GM23248 (cell line): Measurements from ENCODE around the gene KISS1R.

Experiments
- EZH2 ChIP-seq: fragments of 200-600 bp; sonication (generic); IDR thresholded peaks from 2 replicates; pipeline ENCODE4 v1.6.1; 2018; ENCODE audit warnings: antibody characterized with exemption, mild to moderate bottlenecking; ENCODE audit not compliant: insufficient read depth, poor library complexity, severe bottlenecking
- EZH2phosphoT487 ChIP-seq: fragments of 200-600 bp; sonication (generic); IDR thresholded peaks from 2 replicates; pipeline ENCODE4 v1.6.1; 2018; ENCODE audit warnings: antibody characterized with exemption, moderate library complexity, mild to moderate bottlenecking, low read depth; ENCODE audit not compliant: insufficient read depth

- TF ChIP-seq EZH2 (no peak), EZH2phosphoT487 (no peak)
Observed at GRCh38 chr19:956766-957440, 39.8 kb downstream of the KISS1R start.
